Osteoblast (primary cell): ENCODE results near the gene FBXO47. TPM values are rescaled to one million over a fixed set of nuclear protein-coding genes. Genes with fewer than 3 reads are reported as not detected.
A peak's percentile ranks its signal among the peaks of the same experiment; 100 is the strongest.

Experiments used
- DNase-seq: peaks from one replicate; pipeline ENCODE4 v3.0.0; 2011; ENCODE audit warnings: low spot score, mixed read lengths; ENCODE audit not compliant: insufficient read length; ENCODE audit errors: missing footprints
- H2AFZ ChIP-seq: 2 replicates; pipeline ENCODE4 v1.6.0; 2011; ENCODE audit warnings: mild to moderate bottlenecking, low read length
- H3K27ac ChIP-seq: 2 replicates; pipeline ENCODE4 v1.5.1; 2011; ENCODE audit warnings: mild to moderate bottlenecking, low read depth, low read length, moderate library complexity
- H3K27me3 ChIP-seq: 2 replicates; pipeline ENCODE4 v1.6.0; 2012; ENCODE audit warnings: mild to moderate bottlenecking, control low read depth, inconsistent platforms, low read length, moderate library complexity; ENCODE audit not compliant: insufficient read depth
- H3K36me3 ChIP-seq: 2 replicates; pipeline ENCODE4 v1.5.1; 2011; ENCODE audit warnings: mild to moderate bottlenecking, low read length, control low read depth, moderate library complexity; ENCODE audit not compliant: insufficient read depth
- H3K4me1 ChIP-seq: 2 replicates; pipeline ENCODE4 v1.5.1; 2011; ENCODE audit warnings: mild to moderate bottlenecking, low read length, control low read depth, moderate library complexity; ENCODE audit not compliant: insufficient read depth
- H3K4me2 ChIP-seq: 2 replicates; pipeline ENCODE4 v1.6.0; 2011; ENCODE audit warnings: mild to moderate bottlenecking, low read length; ENCODE audit not compliant: insufficient read depth
- H3K4me3 ChIP-seq: fragments of 200-600 bp; sonication (generic); 3 replicates; pipeline ENCODE4 v1.5.1; 2012; ENCODE audit warnings: mild to moderate bottlenecking, low read length, inconsistent platforms; ENCODE audit not compliant: insufficient read depth
- H3K79me2 ChIP-seq: 2 replicates; pipeline ENCODE4 v1.6.0; 2012; ENCODE audit warnings: mild to moderate bottlenecking, low read length, control low read depth, inconsistent platforms; ENCODE audit not compliant: insufficient read depth
- H3K9me3 ChIP-seq: 2 replicates; pipeline ENCODE4 v1.5.1; 2011; ENCODE audit warnings: low read depth, low read length, control low read depth
- H4K20me1 ChIP-seq: 2 replicates; pipeline ENCODE4 v1.6.0; 2012; ENCODE audit warnings: mild to moderate bottlenecking, low read length, control low read depth; ENCODE audit not compliant: insufficient read depth
- total RNA-seq: library from RNA; depleted of rRNA; stranded (reverse); fragments of >200 nt; gene quantifications from 2 replicates; pipeline ENCODE4 v1.2.3, GENCODE V29; 2012
- TF ChIP-seq, protein P1 (sequence below): IDR thresholded peaks from 2 replicates; pipeline ENCODE4 v1.5.1; 2011; ENCODE audit warnings: mild to moderate bottlenecking, low read depth, low read length, moderate library complexity; ENCODE audit errors: extremely low read depth

FBXO47 gene
- total RNA-seq, 1 donor, result not detected

DNA sequence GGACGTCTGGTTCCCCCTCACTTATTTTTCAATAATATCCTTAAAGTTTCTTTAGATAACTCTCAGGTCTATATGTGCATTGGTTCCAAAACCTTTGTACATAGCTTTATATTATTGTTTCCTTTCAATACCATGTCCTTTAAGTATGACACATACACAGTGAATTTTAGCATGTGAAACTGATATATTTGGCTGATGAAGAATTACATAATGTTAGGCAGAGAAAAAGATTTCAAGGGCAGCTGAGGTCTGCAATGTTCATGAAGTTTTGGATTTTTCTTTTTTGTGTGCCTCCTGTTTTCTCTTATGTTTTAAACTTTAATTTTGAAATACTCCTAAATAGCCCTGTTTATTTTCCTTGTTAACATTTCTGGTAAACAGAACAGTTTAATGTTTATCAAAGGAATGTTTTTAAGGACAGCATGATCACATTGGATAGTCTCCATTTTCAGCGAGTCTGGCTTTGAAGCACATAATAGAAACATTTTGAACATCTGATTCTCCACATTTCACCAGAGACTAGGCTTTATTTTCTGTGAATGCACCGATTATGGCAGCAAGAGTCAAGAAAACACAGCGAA is 32.9 kb upstream of the FBXO47 start:
- H3K36me3 ChIP-seq, result no peaks in the 10 kb centered on the region
- no peak overlapping the region for H3K4me3 ChIP-seq
- peak overlapping the region; percentile 49 for H3K4me2 ChIP-seq
- H2AFZ ChIP-seq, result peak overlapping the region; percentile 16
- peak overlapping the region; percentile 60 for H3K27ac ChIP-seq
- no peaks in the 10 kb centered on the region for H3K79me2 ChIP-seq
- no peak for DNase-seq
- H3K9me3 ChIP-seq, result peaks cover 7% of the 10 kb centered on the region
- peaks cover 42% of the 10 kb centered on the region for H3K4me1 ChIP-seq
- H3K27me3 ChIP-seq, result no peaks in the 10 kb centered on the region
- H4K20me1 ChIP-seq, result no peaks in the 10 kb centered on the region
- TF ChIP-seq, protein P1, sequence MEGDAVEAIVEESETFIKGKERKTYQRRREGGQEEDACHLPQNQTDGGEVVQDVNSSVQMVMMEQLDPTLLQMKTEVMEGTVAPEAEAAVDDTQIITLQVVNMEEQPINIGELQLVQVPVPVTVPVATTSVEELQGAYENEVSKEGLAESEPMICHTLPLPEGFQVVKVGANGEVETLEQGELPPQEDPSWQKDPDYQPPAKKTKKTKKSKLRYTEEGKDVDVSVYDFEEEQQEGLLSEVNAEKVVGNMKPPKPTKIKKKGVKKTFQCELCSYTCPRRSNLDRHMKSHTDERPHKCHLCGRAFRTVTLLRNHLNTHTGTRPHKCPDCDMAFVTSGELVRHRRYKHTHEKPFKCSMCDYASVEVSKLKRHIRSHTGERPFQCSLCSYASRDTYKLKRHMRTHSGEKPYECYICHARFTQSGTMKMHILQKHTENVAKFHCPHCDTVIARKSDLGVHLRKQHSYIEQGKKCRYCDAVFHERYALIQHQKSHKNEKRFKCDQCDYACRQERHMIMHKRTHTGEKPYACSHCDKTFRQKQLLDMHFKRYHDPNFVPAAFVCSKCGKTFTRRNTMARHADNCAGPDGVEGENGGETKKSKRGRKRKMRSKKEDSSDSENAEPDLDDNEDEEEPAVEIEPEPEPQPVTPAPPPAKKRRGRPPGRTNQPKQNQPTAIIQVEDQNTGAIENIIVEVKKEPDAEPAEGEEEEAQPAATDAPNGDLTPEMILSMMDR, result no peak

- H3K9me3 ChIP-seq, result peaks cover 7% of the 10 kb centered on the region
- H3K27me3 ChIP-seq, result no peaks in the 10 kb centered on the region
- peak; percentile 23 for DNase-seq
- TF ChIP-seq, protein P1, result no peak
- H3K36me3 ChIP-seq, result no peaks in the 10 kb centered on the region
- H4K20me1 ChIP-seq, result no peaks in the 10 kb centered on the region
- no peak overlapping the region for H3K4me3 ChIP-seq
- H3K79me2 ChIP-seq, result no peaks in the 10 kb centered on the region
- no peak overlapping the region for H3K27ac ChIP-seq
- H3K4me2 ChIP-seq, result no peak overlapping the region
- peaks cover 24% of the 10 kb centered on the region for H3K4me1 ChIP-seq
- no peak overlapping the region for H2AFZ ChIP-seq
Measured at GRCh38 chr17:38996660-38997337, 29.6 kb upstream of the FBXO47 start.

- TF ChIP-seq, protein P1, result no peak
- Histone ChIP-seq H3K4me3 (no peak overlapping the region), H4K20me1 (no peaks in the 10 kb centered on the region), H3K4me1 (no peaks in the 10 kb centered on the region), H3K9me3 (peaks cover 7% of the 10 kb centered on the region), H2AFZ (no peak overlapping the region), H3K27me3 (no peaks in the 10 kb centered on the region), H3K36me3 (no peaks in the 10 kb centered on the region), H3K79me2 (no peaks in the 10 kb centered on the region), H3K27ac (no peak overlapping the region), H3K4me2 (no peak overlapping the region)
- DNase-seq, result no peak
Measured at GRCh38 chr17:38994026-38994425, 26.8 kb upstream of the FBXO47 start.

GRCh38 chr17:38984666-38985065 is 17.5 kb upstream of the FBXO47 start:
- Histone ChIP-seq H3K9me3 (no peaks in the 10 kb centered on the region), H3K79me2 (no peaks in the 10 kb centered on the region), H4K20me1 (no peaks in the 10 kb centered on the region), H3K4me1 (peaks cover 12% of the 10 kb centered on the region), H3K27me3 (no peaks in the 10 kb centered on the region), H2AFZ (no peak overlapping the region), H3K4me3 (no peak overlapping the region), H3K36me3 (no peaks in the 10 kb centered on the region), H3K27ac (no peak overlapping the region), H3K4me2 (no peak overlapping the region)
- no peak for DNase-seq
- TF ChIP-seq, protein P1, result no peak
